Suprapubic skin (tissue), 4 donors: ENCODE measurements around the gene CLTCL1. TPM values are rescaled to one million over a fixed set of nuclear protein-coding genes. Genes with fewer than 3 reads are reported as not detected.
"Not testable (repeated sequence)": the region's sequence is repeated elsewhere in the genome, so short reads cannot be mapped to it uniquely, and the experiment has no call there.

Experiments used
- DNase-seq, 2 donors: peaks; one replicate each; pipeline ENCODE4 v3.0.0-alpha.2; 2019; ENCODE audit warnings: low spot score in 2 of 2
- H3K27ac ChIP-seq: fragments of 200-600 bp; sonication (generic); one replicate; pipeline ENCODE4 v1.5.1; 2019
- H3K27me3 ChIP-seq: fragments of 200-600 bp; sonication (generic); one replicate; pipeline ENCODE4 v1.5.1; 2019
- H3K36me3 ChIP-seq: fragments of 200-600 bp; sonication (generic); one replicate; pipeline ENCODE4 v1.5.1; 2019
- H3K4me1 ChIP-seq: fragments of 200-600 bp; sonication (generic); one replicate; pipeline ENCODE4 v1.5.1; 2019
- H3K4me3 ChIP-seq: fragments of 200-600 bp; sonication (generic); one replicate; pipeline ENCODE4 v1.5.1; 2019; ENCODE audit warnings: mild to moderate bottlenecking
- H3K9me3 ChIP-seq: fragments of 200-600 bp; sonication (generic); one replicate; pipeline ENCODE4 v1.5.1; 2019
- EP300 ChIP-seq: sonication (generic); formaldehyde crosslinking; IDR thresholded peaks from one replicate; pipeline ENCODE4 v1.6.1; 2017; ENCODE audit warnings: antibody characterized with exemption
- POLR2A ChIP-seq, 2 donors: fragments of 450-650 bp; IDR thresholded peaks; one replicate each; pipeline ENCODE4 v1.6.1; 2017; ENCODE audit warnings: antibody characterized with exemption in 2 of 2, mild to moderate bottlenecking in 2 of 2, moderate library complexity in 2 of 2
- POLR2AphosphoS5 ChIP-seq, 3 donors: sonication (generic); formaldehyde crosslinking; IDR thresholded peaks; one replicate each; pipeline ENCODE4 v1.6.1; 2017; ENCODE audit warnings: antibody characterized with exemption in 3 of 3
- WGBS: methylation state at CpG from one replicate; pipeline ENCODE4 v1.1.5; 2018; 5-methylcytosine and 5-hydroxymethylcytosine counted together
- total RNA-seq, 4 donors: library from RNA; depleted of rRNA; stranded (reverse); fragments of >200 nt; gene quantifications; one replicate each; pipeline ENCODE4 v1.1.0, GENCODE V29; 2016
- TF ChIP-seq, protein P1 (sequence below), 2 donors: fragments of 200-600 bp in 1 of 2; fragments of 450-650 bp in 1 of 2; sonication (generic) in 1 of 2; IDR thresholded peaks; one replicate each; pipeline ENCODE4 v1.5.1; 2016 to 2019; ENCODE audit warnings: antibody characterized with exemption in 2 of 2, mild to moderate bottlenecking in 1 of 2, moderate library complexity in 1 of 2

CLTCL1 gene
- total RNA-seq, 4 donors from 2014 or later, result 5.6 to 12.5 (median 9.4) TPM

DNA sequence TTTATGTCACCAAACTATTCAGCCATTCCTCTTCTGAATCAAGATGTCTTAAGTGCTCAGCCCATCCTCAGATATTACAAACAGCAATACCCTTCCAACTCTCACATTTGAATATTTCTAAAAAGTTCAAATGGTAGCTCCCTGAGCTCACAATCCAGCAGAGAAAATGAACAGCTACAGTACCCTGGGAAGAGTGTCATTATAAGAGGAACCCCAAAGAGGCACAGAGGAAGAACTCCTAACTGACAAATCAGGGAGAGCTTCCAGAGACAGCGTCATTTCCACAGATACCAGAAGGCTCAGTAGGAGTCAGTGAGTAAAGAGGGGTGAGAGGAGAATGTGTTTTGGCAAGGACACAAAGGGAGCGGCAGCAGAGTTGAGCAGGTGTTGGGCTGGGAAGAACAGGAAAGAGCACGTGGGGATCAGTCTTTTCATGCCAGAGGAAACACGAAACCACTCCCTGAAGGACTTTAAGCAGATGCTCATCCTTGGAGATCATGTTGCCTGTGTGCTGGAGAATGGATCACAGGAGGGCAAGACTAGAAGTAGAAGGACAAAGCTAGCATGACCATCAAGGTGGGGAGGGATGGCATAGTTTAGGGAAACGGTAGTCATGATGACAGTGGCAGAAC, 4.3 kb downstream of the CLTCL1 start:
- WGBS, result 41% methylated on average over 5 of the region's 5 CpGs
- no peak for DNase-seq
- no peak overlapping the region for H3K27ac ChIP-seq

DNA sequence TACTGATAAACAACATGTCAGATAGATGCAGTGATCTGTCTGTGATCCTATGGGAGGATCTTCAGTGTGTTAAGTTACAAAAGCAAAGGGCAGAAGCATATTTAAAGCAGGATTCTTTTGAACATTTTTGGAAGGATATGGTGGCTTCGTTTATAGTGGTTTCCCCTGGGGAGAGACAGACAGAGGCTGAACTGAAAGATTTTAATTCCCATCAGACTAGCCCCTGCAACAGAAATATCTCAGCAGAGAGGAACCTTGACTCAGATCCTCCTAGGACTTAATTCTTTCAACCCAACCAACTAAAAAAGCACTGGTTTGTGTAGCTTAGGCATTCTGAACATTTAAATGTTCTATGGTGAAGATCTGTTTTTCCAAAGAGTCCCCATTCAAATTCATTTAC, 5.7 kb downstream of the CLTCL1 start:
- Histone ChIP-seq H3K27ac (no peak overlapping the region), H3K4me3 (no peak overlapping the region), H3K4me1 (peaks cover 20% of the 10 kb centered on the region), H3K9me3 (no peaks in the 10 kb centered on the region), H3K27me3 (no peaks in the 10 kb centered on the region), H3K36me3 (no peaks in the 10 kb centered on the region)
- TF ChIP-seq POLR2AphosphoS5 (IDR thresholded peaks at IDR 0.05), result no peak
- TF ChIP-seq, protein P1, sequence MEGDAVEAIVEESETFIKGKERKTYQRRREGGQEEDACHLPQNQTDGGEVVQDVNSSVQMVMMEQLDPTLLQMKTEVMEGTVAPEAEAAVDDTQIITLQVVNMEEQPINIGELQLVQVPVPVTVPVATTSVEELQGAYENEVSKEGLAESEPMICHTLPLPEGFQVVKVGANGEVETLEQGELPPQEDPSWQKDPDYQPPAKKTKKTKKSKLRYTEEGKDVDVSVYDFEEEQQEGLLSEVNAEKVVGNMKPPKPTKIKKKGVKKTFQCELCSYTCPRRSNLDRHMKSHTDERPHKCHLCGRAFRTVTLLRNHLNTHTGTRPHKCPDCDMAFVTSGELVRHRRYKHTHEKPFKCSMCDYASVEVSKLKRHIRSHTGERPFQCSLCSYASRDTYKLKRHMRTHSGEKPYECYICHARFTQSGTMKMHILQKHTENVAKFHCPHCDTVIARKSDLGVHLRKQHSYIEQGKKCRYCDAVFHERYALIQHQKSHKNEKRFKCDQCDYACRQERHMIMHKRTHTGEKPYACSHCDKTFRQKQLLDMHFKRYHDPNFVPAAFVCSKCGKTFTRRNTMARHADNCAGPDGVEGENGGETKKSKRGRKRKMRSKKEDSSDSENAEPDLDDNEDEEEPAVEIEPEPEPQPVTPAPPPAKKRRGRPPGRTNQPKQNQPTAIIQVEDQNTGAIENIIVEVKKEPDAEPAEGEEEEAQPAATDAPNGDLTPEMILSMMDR (IDR thresholded peaks at IDR 0.05), result no peak
- TF ChIP-seq EP300, result no peak
- TF ChIP-seq POLR2A (IDR thresholded peaks at IDR 0.05), result no peak
- DNase-seq, result no peak
- WGBS, result 57% methylated on average over 1 of the region's 1 CpG

More for the DNA sequence above, 4.3 kb downstream of the CLTCL1 start:
- Histone ChIP-seq H3K9me3 (no peaks in the 10 kb centered on the region), H3K4me3 (no peak overlapping the region), H3K27me3 (no peaks in the 10 kb centered on the region), H3K4me1 (peaks cover 29% of the 10 kb centered on the region), H3K36me3 (no peaks in the 10 kb centered on the region)
- no peak for TF ChIP-seq POLR2A (IDR thresholded peaks at IDR 0.05)

DNA sequence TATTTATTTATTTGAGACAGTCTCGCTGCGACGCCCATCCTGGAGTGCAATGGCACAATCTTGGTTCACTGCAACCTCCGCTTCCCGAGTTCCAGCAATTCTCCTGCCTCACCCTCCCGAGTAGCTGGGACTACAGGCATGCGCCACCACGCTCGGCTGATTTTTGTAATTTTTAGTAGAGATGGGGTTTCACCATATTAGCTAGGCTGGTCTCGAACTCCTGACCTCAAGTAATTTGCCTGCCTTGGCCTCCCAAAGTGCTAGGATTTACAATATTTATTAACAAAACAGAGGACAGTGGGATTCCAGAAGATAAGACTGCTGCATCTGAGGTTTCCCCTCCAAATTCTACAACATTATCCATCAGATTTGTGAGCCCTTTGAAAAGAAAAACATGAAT, 12.4 kb downstream of the CLTCL1 start:
- not testable (repeated sequence) for H3K27ac ChIP-seq, H3K4me1 ChIP-seq, H3K27me3 ChIP-seq, H3K4me3 ChIP-seq, H3K9me3 ChIP-seq, DNase-seq, H3K36me3 ChIP-seq
- 94% methylated on average over 10 of the region's 10 CpGs for WGBS

DNA sequence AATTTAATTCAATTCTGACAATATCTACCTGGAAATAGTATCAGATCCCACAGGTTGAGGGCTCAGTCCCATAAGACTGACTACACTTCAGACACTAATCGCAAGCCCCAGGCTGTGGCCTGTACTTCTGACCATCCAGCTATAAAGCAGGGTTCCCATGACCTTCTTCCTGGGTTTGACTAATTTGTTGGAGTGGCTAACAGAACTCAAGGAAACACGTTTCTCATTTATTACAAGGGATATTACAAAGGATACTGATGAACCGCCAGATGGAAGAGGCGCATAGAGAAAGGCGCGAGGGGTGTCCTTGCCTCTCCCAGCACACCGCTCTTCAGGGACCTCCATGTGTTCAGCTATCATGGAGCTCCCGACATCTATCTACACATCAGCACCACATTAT, 13.7 kb downstream of the CLTCL1 start:
- TF ChIP-seq, protein P1 (IDR thresholded peaks at IDR 0.05), result no peak
- no peak for TF ChIP-seq POLR2A (IDR thresholded peaks at IDR 0.05)
- no peak for TF ChIP-seq POLR2AphosphoS5 (IDR thresholded peaks at IDR 0.05)
- no peak for TF ChIP-seq EP300
- 91% methylated on average over 8 of the region's 8 CpGs for WGBS
- no peaks in the 10 kb centered on the region for H3K4me1 ChIP-seq
- H3K36me3 ChIP-seq, result no peaks in the 10 kb centered on the region
- no peaks in the 10 kb centered on the region for H3K9me3 ChIP-seq
- no peak overlapping the region for H3K27ac ChIP-seq
- no peak overlapping the region for H3K4me3 ChIP-seq
- no peaks in the 10 kb centered on the region for H3K27me3 ChIP-seq
- no peak for DNase-seq

DNA sequence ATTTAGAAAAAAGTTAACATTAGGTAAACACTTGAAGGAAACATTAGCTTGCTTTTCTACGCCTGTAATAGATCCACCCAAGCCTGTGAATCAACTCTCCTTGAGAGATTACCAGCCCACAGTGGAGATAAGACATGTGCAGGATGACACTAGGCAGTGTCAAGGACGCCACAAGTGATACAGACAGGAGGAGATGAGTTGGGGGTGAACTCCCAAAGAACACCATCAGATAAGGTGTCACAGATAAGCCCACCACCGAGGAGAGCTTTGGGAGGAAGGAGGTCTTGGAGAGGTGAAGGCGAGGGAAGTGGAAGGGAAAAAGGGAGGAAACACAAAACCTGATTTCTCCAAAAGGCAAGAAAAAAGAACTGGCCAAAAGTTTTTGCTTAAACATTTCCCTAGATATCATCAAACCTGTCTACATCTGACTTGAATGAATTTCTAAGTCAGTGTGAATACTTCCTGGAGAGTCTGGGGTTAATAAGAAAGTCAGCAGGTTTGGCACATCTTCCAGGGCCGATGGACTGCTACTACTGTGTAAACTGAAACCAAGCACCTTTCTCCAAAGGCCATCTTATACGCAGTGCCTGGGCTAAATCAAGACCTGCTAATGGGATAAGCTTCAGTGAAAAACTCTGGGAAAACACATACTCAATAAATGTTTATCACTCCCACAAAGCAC, 15.5 kb downstream of the CLTCL1 start:
- no peaks in the 10 kb centered on the region for H3K27me3 ChIP-seq
- 64% methylated on average over 6 of the region's 6 CpGs for WGBS
- no peak for DNase-seq
- no peak overlapping the region for H3K27ac ChIP-seq
- no peak overlapping the region for H3K4me3 ChIP-seq
- TF ChIP-seq, protein P1 (IDR thresholded peaks at IDR 0.05), result no peak
- TF ChIP-seq POLR2AphosphoS5 (IDR thresholded peaks at IDR 0.05) (no peak), POLR2A (IDR thresholded peaks at IDR 0.05) (no peak), EP300 (no peak)
- no peaks in the 10 kb centered on the region for H3K9me3 ChIP-seq
- no peaks in the 10 kb centered on the region for H3K36me3 ChIP-seq
- H3K4me1 ChIP-seq, result no peaks in the 10 kb centered on the region

DNA sequence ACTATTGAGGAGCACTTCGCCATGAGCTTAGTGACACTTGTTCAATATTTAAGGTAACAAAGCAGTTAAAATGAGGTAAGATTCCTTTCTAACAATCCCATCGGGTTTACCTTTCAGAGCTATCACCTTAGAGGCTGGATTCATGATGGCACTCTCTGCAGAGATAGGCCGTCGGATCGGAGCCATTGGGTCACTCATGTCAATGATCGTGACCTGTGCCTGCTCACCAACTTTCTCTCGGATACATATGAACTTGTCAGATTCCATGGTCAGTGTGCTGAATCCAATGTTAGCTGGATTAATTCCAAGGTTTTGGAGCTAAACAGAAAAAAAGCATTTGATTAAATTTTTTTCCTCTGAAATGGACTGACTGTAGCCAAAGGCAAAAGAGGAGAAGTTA, 16.0 kb downstream of the CLTCL1 start:
- Histone ChIP-seq H3K36me3 (no peaks in the 10 kb centered on the region), H3K4me3 (no peak overlapping the region), H3K9me3 (no peaks in the 10 kb centered on the region), H3K4me1 (no peaks in the 10 kb centered on the region), H3K27me3 (no peaks in the 10 kb centered on the region), H3K27ac (no peak overlapping the region)
- WGBS, result 95% methylated on average over 7 of the region's 7 CpGs
- DNase-seq, result no peak
- TF ChIP-seq POLR2A (IDR thresholded peaks at IDR 0.05), result no peak
- no peak for TF ChIP-seq EP300
- TF ChIP-seq POLR2AphosphoS5 (IDR thresholded peaks at IDR 0.05), result no peak
- TF ChIP-seq, protein P1 (IDR thresholded peaks at IDR 0.05), result no peak
